Pulmonary artery endothelial cell (primary cell): ENCODE results near the gene KMT2A. TPM values are rescaled to one million over a fixed set of nuclear protein-coding genes. Genes with fewer than 3 reads are reported as not detected.
"Not testable (repeated sequence)": the region's sequence is repeated elsewhere in the genome, so short reads cannot be mapped to it uniquely, and the experiment has no call there.

Source experiments
- DNase-seq: peaks from one replicate; pipeline ENCODE4 v3.0.0-alpha.2; 2011; ENCODE audit warnings: low read depth, low spot score
- total RNA-seq: library from RNA; depleted of rRNA; stranded (reverse); fragments of >200 nt; gene quantifications from 2 replicates; pipeline ENCODE4 v1.2.3, GENCODE V29; 2014

The KMT2A gene
- 20.0 and 29.7 TPM in 2 replicates for total RNA-seq

- peak; percentile 91 for DNase-seq
Observed at GRCh38 chr11:118435893-118436624, at the start of gene KMT2A. TSS of gene KMT2A (plus strand) at chr11:118436492. CDS start at chr11:118436513, 21 bp downstream.

- no peak for DNase-seq
Observed at GRCh38 chr11:118396097-118396501, 40.2 kb upstream of the KMT2A start.

- DNase-seq = no peak
Observed at GRCh38 chr11:118397448-118397847, 38.8 kb upstream of the KMT2A start.

- no peak for DNase-seq
Observed at GRCh38 chr11:118398791-118399559, 37.3 kb upstream of the KMT2A start.

- peak; percentile 50 for DNase-seq
Observed at GRCh38 chr11:118401151-118401879, 35.0 kb upstream of the KMT2A start, which contains the start of gene ATP5MG. TSS of gene ATP5MG (plus strand) at chr11:118401606. CDS start at chr11:118401666, 60 bp downstream.

GRCh38 chr11:118401880-118402590 is 34.3 kb upstream of the KMT2A start:
- DNase-seq = no peak

GRCh38 chr11:118402594-118402993 is 33.7 kb upstream of the KMT2A start:
- not testable (repeated sequence) for DNase-seq

GRCh38 chr11:118406599-118407166 is 29.6 kb upstream of the KMT2A start:
- DNase-seq = no peak

GRCh38 chr11:118410055-118410745 is 26.1 kb upstream of the KMT2A start:
- no peak for DNase-seq

- no peak for DNase-seq
Observed at GRCh38 chr11:118411530-118411929, 24.8 kb upstream of the KMT2A start.

GRCh38 chr11:118412921-118413320 is 23.4 kb upstream of the KMT2A start:
- DNase-seq = no peak

- no peak for DNase-seq
Observed at GRCh38 chr11:118415062-118415738, 21.1 kb upstream of the KMT2A start.

GRCh38 chr11:118415739-118416068 is 20.6 kb upstream of the KMT2A start:
- DNase-seq = peak; percentile 83

- not testable (repeated sequence) for DNase-seq
Observed at GRCh38 chr11:118416900-118417299, 19.4 kb upstream of the KMT2A start.

GRCh38 chr11:118417801-118418200 is 18.5 kb upstream of the KMT2A start:
- no peak for DNase-seq

GRCh38 chr11:118418766-118419165 is 17.5 kb upstream of the KMT2A start:
- no peak for DNase-seq

- DNase-seq = no peak
Observed at GRCh38 chr11:118427707-118428106, 8.6 kb upstream of the KMT2A start.

GRCh38 chr11:118430956-118431355 is 5.3 kb upstream of the KMT2A start:
- no peak for DNase-seq

GRCh38 chr11:118434123-118434552 is 2.2 kb upstream of the KMT2A start:
- DNase-seq = no peak
